HEK293T (cell line): ENCODE data around the gene ARL15.

ENCODE experiments used
- FOXM1 ChIP-seq: fragments of 450-650 bp; IDR thresholded peaks from 2 replicates; pipeline ENCODE4 v1.6.1; 2017; ENCODE audit warnings: mild to moderate bottlenecking, borderline replicate concordance
- HDGF ChIP-seq: fragments of 450-650 bp; IDR thresholded peaks from 2 replicates; pipeline ENCODE4 v1.6.1; 2017; ENCODE audit warnings: antibody characterized with exemption, borderline replicate concordance
- LEF1 ChIP-seq: fragments of 450-650 bp; IDR thresholded peaks from 2 replicates; pipeline ENCODE4 v1.6.1; 2017; ENCODE audit warnings: mild to moderate bottlenecking, borderline replicate concordance
- TF ChIP-seq, protein P1 (sequence below): fragments of 450-650 bp; IDR thresholded peaks from 2 replicates; pipeline ENCODE4 v1.6.1; 2016

DNA sequence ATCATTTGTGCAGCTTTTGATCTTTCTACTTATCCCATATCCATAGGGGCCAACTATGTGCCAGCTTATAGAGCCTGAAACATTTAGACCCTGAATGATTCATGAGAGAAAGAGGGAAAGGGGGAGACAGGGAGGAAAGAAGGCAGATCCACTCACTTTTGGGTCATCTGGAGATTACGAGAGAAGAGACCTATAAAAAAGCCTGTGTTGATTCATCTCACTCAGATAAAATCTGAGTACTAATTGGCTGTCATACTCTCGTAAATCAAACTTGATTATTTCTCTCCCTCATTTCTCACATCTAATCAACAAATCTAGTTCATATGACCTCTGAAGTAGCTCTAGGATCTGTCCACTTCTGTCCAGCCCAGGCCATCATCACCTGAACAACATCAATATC lies 137.1 kb downstream of the ARL15 start:
- no peak for TF ChIP-seq FOXM1
- TF ChIP-seq HDGF: no peak
- no peak for TF ChIP-seq LEF1
- TF ChIP-seq, protein P1, sequence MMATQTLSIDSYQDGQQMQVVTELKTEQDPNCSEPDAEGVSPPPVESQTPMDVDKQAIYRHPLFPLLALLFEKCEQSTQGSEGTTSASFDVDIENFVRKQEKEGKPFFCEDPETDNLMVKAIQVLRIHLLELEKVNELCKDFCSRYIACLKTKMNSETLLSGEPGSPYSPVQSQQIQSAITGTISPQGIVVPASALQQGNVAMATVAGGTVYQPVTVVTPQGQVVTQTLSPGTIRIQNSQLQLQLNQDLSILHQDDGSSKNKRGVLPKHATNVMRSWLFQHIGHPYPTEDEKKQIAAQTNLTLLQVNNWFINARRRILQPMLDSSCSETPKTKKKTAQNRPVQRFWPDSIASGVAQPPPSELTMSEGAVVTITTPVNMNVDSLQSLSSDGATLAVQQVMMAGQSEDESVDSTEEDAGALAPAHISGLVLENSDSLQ: 0 out of 2 replicates have a peak, but pooled peaks have one; percentile 20
